Caco-2 (cell line): ENCODE data around the gene ZIC1. TPM values are rescaled to one million over a fixed set of nuclear protein-coding genes. Genes with fewer than 3 reads are reported as not detected.

ENCODE experiments used
- BruUV-seq: library from RNA; stranded (reverse); fragments of 400-500 nt; replicated peaks from 2 replicates; lab custom pipeline; 2021; lab: Mats Ljungman, UMichigan
- CTCF ChIA-PET: fragments of 300-600 bp; sonication (Branson Sonifier 250); formaldehyde crosslinking; loops from one replicate; lab custom pipeline; 2022; ENCODE audit warnings: antibody characterized with exemption; lab: Charles Lee
- POLR2A ChIA-PET: fragments of 300-600 bp; sonication (Branson Sonifier 250); formaldehyde crosslinking; loops from one replicate; lab custom pipeline; 2022; ENCODE audit warnings: antibody characterized with exemption; lab: Charles Lee
- DNase-seq, 2 experiments: peaks; one replicate each; pipeline versions ENCODE4 v3.0.0 to v3.0.0-alpha.2; 2020 to 2022
- H3K27me3 ChIP-seq: replicated peaks from 2 replicates; pipeline ENCODE4 v1.6.0; 2011; ENCODE audit warnings: low read length; ENCODE audit not compliant: control insufficient read depth, insufficient read depth
- H3K36me3 ChIP-seq: 2 replicates; pipeline ENCODE4 v1.5.1; 2011; ENCODE audit warnings: low read length; ENCODE audit not compliant: control insufficient read depth, insufficient read depth
- H3K4me1 ChIP-seq: fragments of 250-450 bp; sonication (Bioruptor Pico); 2 replicates; pipeline ENCODE4 v1.5.1; 2020; ENCODE audit warnings: mild to moderate bottlenecking
- H3K4me3 ChIP-seq: 2 replicates; pipeline ENCODE4 v1.5.1; 2011; ENCODE audit warnings: low read depth, mild to moderate bottlenecking, control low read depth, low read length
- H3K9me3 ChIP-seq: fragments of 250-450 bp; sonication (Bioruptor Pico); 2 replicates; pipeline ENCODE4 v1.5.1; 2020; ENCODE audit warnings: mild to moderate bottlenecking, moderate library complexity
- H3K27ac Mint-ChIP-seq: one replicate; pipeline ENCODE4 v1.8.0; 2022; ENCODE audit warnings: mixed read lengths; ENCODE audit not compliant: unreplicated experiment
- H3K27me3 Mint-ChIP-seq: one replicate; pipeline ENCODE4 v1.8.0; 2022; ENCODE audit warnings: mixed read lengths; ENCODE audit not compliant: insufficient read depth, unreplicated experiment
- H3K36me3 Mint-ChIP-seq: one replicate; pipeline ENCODE4 v1.8.0; 2022; ENCODE audit warnings: mild to moderate bottlenecking, mixed read lengths; ENCODE audit not compliant: insufficient read depth, unreplicated experiment
- H3K4me1 Mint-ChIP-seq: one replicate; pipeline ENCODE4 v1.8.0; 2022; ENCODE audit warnings: low read depth, mixed read lengths; ENCODE audit not compliant: unreplicated experiment
- H3K4me3 Mint-ChIP-seq: one replicate; pipeline ENCODE4 v1.8.0; 2022; ENCODE audit warnings: mild to moderate bottlenecking, moderate library complexity, mixed read lengths; ENCODE audit not compliant: unreplicated experiment
- H3K9me3 Mint-ChIP-seq: one replicate; pipeline ENCODE4 v1.8.0; 2022; ENCODE audit warnings: mixed read lengths; ENCODE audit not compliant: unreplicated experiment
- CTCF ChIP-seq, 2 experiments: fragments of 200-600 bp in 1 of 2; IDR thresholded peaks; 1 replicate in 1 of 2; 2 replicates in 1 of 2; pipeline versions ENCODE4 v1.5.1 to v1.8.0; 2011 to 2022; ENCODE audit warnings: antibody characterized with exemption in 1 of 2, control low read depth in 1 of 2, inconsistent platforms in 1 of 2, low read depth in 1 of 2, low read length in 1 of 2, mild to moderate bottlenecking in 1 of 2, moderate library complexity in 1 of 2; ENCODE audit not compliant: insufficient read depth in 1 of 2, severe bottlenecking in 1 of 2, unreplicated experiment in 1 of 2
- intact Hi-C: fragments of 100-400 bp; cut with micrococcal nuclease; formaldehyde crosslinking; loops from one replicate; pipeline ENCODE4 v1.10.0; 2022; ENCODE audit not compliant: unreplicated experiment
- total RNA-seq: library from RNA; stranded (reverse); gene quantifications from 2 replicates; pipeline ENCODE4 v1.2.3, GENCODE V29; 2022

The ZIC1 gene
- total RNA-seq, 1 experiment from 2014 or later: not detected

- no peaks in the 10 kb centered on the region for H3K9me3 Mint-ChIP-seq
- TF ChIP-seq CTCF (IDR thresholded peaks at IDR 0.05; ENCODE audit: insufficient read depth in 1 of 2, low read depth in 1 of 2, low read length in 1 of 2, severe bottlenecking in 1 of 2, unreplicated experiment in 1 of 2): no peak
- Histone ChIP-seq H3K4me1 (no peaks in the 10 kb centered on the region), H3K4me3 (no peak overlapping the region), H3K9me3 (no peaks in the 10 kb centered on the region), H3K27me3 (no peaks in the 10 kb centered on the region), H3K36me3 (no peaks in the 10 kb centered on the region)
- ChIA-PET CTCF (no interaction called here), POLR2A (no interaction called here)
- H3K36me3 Mint-ChIP-seq: no peaks in the 10 kb centered on the region
- H3K27me3 Mint-ChIP-seq: no peaks in the 10 kb centered on the region
- DNase-seq: no peak
- BruUV-seq: no TSS peak
- H3K27ac Mint-ChIP-seq: no peak overlapping the region
- H3K4me1 Mint-ChIP-seq: no peaks in the 10 kb centered on the region
- intact Hi-C loops: no loop called here
- H3K4me3 Mint-ChIP-seq: no peak overlapping the region
These were observed 40.5 kb downstream of the ZIC1 start for GRCh38 chr3:147449669-147450068.

DNA sequence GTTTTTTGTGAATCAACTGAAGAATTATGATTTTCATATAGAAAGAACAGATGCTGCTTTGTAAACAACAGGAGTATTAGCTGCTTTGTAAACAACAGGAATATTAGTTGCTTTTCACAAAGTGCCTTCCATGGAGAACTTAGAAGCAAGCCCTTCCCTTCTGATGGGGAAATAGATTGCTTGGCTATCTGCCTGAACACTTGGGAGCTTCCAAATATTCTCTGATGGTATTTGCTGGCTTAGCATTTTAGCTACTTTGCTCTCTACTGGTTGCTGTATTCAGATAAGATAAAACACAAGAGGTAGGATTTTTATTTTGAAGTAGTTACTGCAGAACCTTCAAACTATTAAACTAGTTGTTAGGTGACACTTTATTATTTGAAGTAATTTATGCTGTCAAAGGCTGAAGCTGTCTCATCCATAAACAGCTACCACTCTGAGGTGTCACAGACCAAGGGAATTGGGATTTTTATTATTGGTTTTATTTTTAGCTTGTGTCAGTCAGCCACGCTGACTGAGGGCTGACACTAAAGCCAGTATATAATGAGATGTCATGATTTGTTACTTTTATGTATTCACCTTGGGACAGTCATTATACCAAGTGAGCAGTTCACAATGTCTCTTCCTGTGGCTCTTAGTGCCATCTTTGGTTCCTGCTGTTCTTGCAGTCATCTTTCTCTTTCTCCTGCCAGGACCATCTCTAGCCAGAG is 50.0 kb downstream of the ZIC1 start:
- no peak overlapping the region for H3K4me3 ChIP-seq
- Mint-ChIP-seq H3K4me1 (no peaks in the 10 kb centered on the region), H3K27me3 (peaks cover 3% of the 10 kb centered on the region), H3K27ac (no peak overlapping the region), H3K4me3 (no peak overlapping the region), H3K36me3 (no peaks in the 10 kb centered on the region), H3K9me3 (no peaks in the 10 kb centered on the region)
- no peaks in the 10 kb centered on the region for H3K9me3 ChIP-seq
- H3K27me3 ChIP-seq: no peaks in the 10 kb centered on the region
- no peaks in the 10 kb centered on the region for H3K4me1 ChIP-seq
- intact Hi-C loops: loop anchor here (1.0 kb wide), 1 partner anchor 19 kb away; no protein-coding TSS in a partner anchor
- POLR2A ChIA-PET: no interaction called here
- BruUV-seq: no TSS peak
- no peak for DNase-seq
- no peak for TF ChIP-seq CTCF (IDR thresholded peaks at IDR 0.05; ENCODE audit: insufficient read depth in 1 of 2, low read depth in 1 of 2, low read length in 1 of 2, severe bottlenecking in 1 of 2, unreplicated experiment in 1 of 2)
- H3K36me3 ChIP-seq: no peaks in the 10 kb centered on the region
- CTCF ChIA-PET: no interaction called here

DNA sequence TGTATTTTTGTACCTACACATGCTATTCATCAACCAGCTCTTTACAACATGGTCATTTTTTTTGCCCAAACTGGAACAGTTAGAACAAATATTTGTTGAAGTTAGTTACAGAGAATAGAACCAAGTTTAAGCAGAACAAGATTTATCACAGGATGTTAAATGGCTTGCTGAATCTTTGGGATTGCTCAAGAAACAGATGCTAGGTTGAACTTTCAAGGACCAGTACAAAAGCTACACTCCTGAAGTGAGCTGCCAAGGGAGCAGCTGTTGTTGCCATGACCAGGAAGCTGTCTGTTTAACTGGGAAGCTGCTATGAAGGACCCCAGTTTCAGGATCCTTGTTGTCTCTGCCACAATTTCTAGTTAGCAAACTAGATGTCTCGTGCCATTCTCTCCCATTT is 53.7 kb downstream of the ZIC1 start:
- Mint-ChIP-seq H3K4me1 (no peaks in the 10 kb centered on the region), H3K27me3 (no peaks in the 10 kb centered on the region), H3K27ac (no peak overlapping the region), H3K9me3 (no peaks in the 10 kb centered on the region), H3K4me3 (no peak overlapping the region), H3K36me3 (no peaks in the 10 kb centered on the region)
- Histone ChIP-seq H3K9me3 (no peaks in the 10 kb centered on the region), H3K4me1 (no peaks in the 10 kb centered on the region), H3K36me3 (no peaks in the 10 kb centered on the region), H3K4me3 (no peak overlapping the region), H3K27me3 (no peaks in the 10 kb centered on the region)
- no peak for DNase-seq
- intact Hi-C loops: no loop called here
- ChIA-PET CTCF (no interaction called here), POLR2A (no interaction called here)
- BruUV-seq: no TSS peak
- TF ChIP-seq CTCF (IDR thresholded peaks at IDR 0.05; ENCODE audit: insufficient read depth in 1 of 2, low read depth in 1 of 2, low read length in 1 of 2, severe bottlenecking in 1 of 2, unreplicated experiment in 1 of 2): no peak

Other genes with a start within 250 kb of the ZIC1 start
- gene ZIC4, start 2.8 kb upstream of the ZIC1 start, total RNA-seq: not detected in 2 replicates